ENCODE measurements around the gene GFI1. TPM values are rescaled to one million over a fixed set of nuclear protein-coding genes. Genes with fewer than 3 reads are reported as not detected.
A peak's percentile ranks its signal among the peaks of the same experiment; 100 is the strongest.

GFI1 gene
- total and polyA plus RNA-seq, 2 of the 13 experiments (the other 11 are each of a cell fraction or from before 2014, with no cell fraction given): 10.3 to 10.5 TPM

GRCh38 chr1:92441697-92442342 lies 44.9 kb downstream of the GFI1 start (continued):
- TF ChIP-seq ZBTB40 (IDR thresholded peaks at IDR 0.05) (no peak), ZBTB40 (CRISPR knock-in tag; IDR thresholded peaks at IDR 0.05) (peak; percentile 68), ZBTB4 (CRISPR knock-in tag; IDR thresholded peaks at IDR 0.05; ENCODE audit: borderline replicate concordance) (no peak), SOX13 (IDR thresholded peaks at IDR 0.05) (no peak), SOX13 (CRISPR knock-in tag; conservative IDR thresholded peaks at IDR 0.05 in 1 of 2, IDR thresholded peaks at IDR 0.05 in 1 of 2) (peak in 1 of 2 experiments; percentile 88; a peak in 2 of 4 replicates), GATAD1 (CRISPR knock-in tag; IDR thresholded peaks at IDR 0.05) (peak; percentile 84), ZNF784 (CRISPR knock-in tag; IDR thresholded peaks at IDR 0.05; ENCODE audit: borderline replicate concordance) (peak; percentile 91; the same call in 1 of the 2 replicates), ZNF225 (CRISPR knock-in tag; IDR thresholded peaks at IDR 0.05) (peak; percentile 75; the same call in 1 of the 2 replicates), ZNF354B (CRISPR knock-in tag; IDR thresholded peaks at IDR 0.05) (peak; percentile 63; the same call in 1 of the 2 replicates), THAP9 (CRISPR knock-in tag; IDR thresholded peaks at IDR 0.05; ENCODE audit: borderline replicate concordance) (0 out of 2 replicates have a peak, but pooled peaks have one; percentile 75)

Data from HepG2 (cell line).